Stomach (tissue), 4 donors: ENCODE results near the gene SDF2L1.

Experiments
- CTCF ChIP-seq, 7 experiments: fragments of 450-650 bp in 4 of 7; fragments of 200-600 bp in 3 of 7; sonication (generic) in 3 of 7; IDR thresholded peaks; one replicate each; pipeline ENCODE4 v1.5.1; 2016 to 2019; ENCODE audit warnings: antibody characterized with exemption in 7 of 7, control low read depth in 2 of 7, mild to moderate bottlenecking in 1 of 7
- EP300 ChIP-seq: sonication (generic); formaldehyde crosslinking; IDR thresholded peaks from one replicate; pipeline ENCODE4 v1.6.1; 2017; ENCODE audit warnings: antibody characterized with exemption
- POLR2A ChIP-seq, 4 donors: fragments of 450-650 bp; IDR thresholded peaks; one replicate each; pipeline ENCODE4 v1.6.1; 2016; ENCODE audit warnings: antibody characterized with exemption in 4 of 4, control low read depth in 2 of 4, mild to moderate bottlenecking in 1 of 4, moderate library complexity in 1 of 4
- POLR2AphosphoS5 ChIP-seq, 3 donors: sonication (generic); formaldehyde crosslinking; IDR thresholded peaks; one replicate each; pipeline ENCODE4 v1.6.1; 2016; ENCODE audit warnings: antibody characterized with exemption in 3 of 3

DNA sequence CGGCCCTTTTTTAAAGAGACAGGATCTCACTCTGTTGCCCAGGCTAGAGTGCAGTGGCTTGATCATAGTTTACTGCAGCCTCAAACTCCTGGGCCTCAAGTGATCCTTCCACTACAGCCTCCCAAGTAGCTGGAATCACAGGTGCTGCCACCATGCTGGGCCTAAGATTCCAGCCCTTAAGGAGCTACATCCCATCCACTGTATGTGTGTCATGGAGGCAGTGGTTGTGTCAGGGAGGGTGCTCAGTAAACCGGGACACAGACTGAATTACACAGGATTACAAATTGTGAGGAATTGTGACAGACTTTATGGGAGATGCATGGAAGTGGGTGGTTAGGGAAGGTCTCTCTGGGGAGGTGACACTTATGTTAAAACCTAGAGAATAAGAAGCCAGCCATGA is 21.6 kb downstream of the SDF2L1 start:
- TF ChIP-seq POLR2AphosphoS5 (IDR thresholded peaks at IDR 0.05) (no peak), CTCF (IDR thresholded peaks at IDR 0.05) (no peak), POLR2A (IDR thresholded peaks at IDR 0.05) (no peak), EP300 (no peak)
